ENCODE data around the gene RO60.
"Not testable (repeated sequence)": the region's sequence is repeated elsewhere in the genome, so short reads cannot be mapped to it uniquely, and the experiment has no call there.

The RO60 gene

GRCh38 chr1:193059282-193060114 is at the start of gene RO60, which contains the start of gene UCHL5:
Gene RO60 (plus strand): TSS chr1:193059612. CDS start chr1:193069055, 9,443 bp downstream.
Gene UCHL5 (minus strand): TSS chr1:193059360. CDS start chr1:193059260, 100 bp downstream.
- in situ Hi-C loops (cut with MboI; ENCODE audit: low pct_unique_long_range_greater_than_20kb, low sequenced_read_pairs) = no loop called here
- peak; percentile 99 for DNase-seq

- DNase-seq = no peak
- in situ Hi-C loops (cut with MboI; ENCODE audit: low pct_unique_long_range_greater_than_20kb, low sequenced_read_pairs) = loop anchor here (25.0 kb wide), 1 partner anchor 524 kb away; no protein-coding TSS in a partner anchor
Observed at GRCh38 chr1:193011406-193011805, 48.0 kb upstream of the RO60 start.

- in situ Hi-C loops (cut with MboI; ENCODE audit: low pct_unique_long_range_greater_than_20kb, low sequenced_read_pairs) = loop anchor here (25.0 kb wide), 1 partner anchor 526 kb away; no protein-coding TSS in a partner anchor
- no peak for DNase-seq
Observed at GRCh38 chr1:193013005-193013404, 46.4 kb upstream of the RO60 start.

- DNase-seq = no peak
- in situ Hi-C loops (cut with MboI; ENCODE audit: low pct_unique_long_range_greater_than_20kb, low sequenced_read_pairs) = loop anchor here (25.0 kb wide), 1 partner anchor 526 kb away; no protein-coding TSS in a partner anchor
Observed at GRCh38 chr1:193013707-193014106, 45.7 kb upstream of the RO60 start.

GRCh38 chr1:193014400-193014799 is 45.0 kb upstream of the RO60 start:
- DNase-seq = no peak
- in situ Hi-C loops (cut with MboI; ENCODE audit: low pct_unique_long_range_greater_than_20kb, low sequenced_read_pairs) = loop anchor here (25.0 kb wide), 1 partner anchor 527 kb away; no protein-coding TSS in a partner anchor

- no peak for DNase-seq
- in situ Hi-C loops (cut with MboI; ENCODE audit: low pct_unique_long_range_greater_than_20kb, low sequenced_read_pairs) = loop anchor here (25.0 kb wide), 1 partner anchor 529 kb away; no protein-coding TSS in a partner anchor
Observed at GRCh38 chr1:193016788-193017187, 42.6 kb upstream of the RO60 start.

- in situ Hi-C loops (cut with MboI; ENCODE audit: low pct_unique_long_range_greater_than_20kb, low sequenced_read_pairs) = loop anchor here (25.0 kb wide), 1 partner anchor 532 kb away; no protein-coding TSS in a partner anchor
- peak; percentile 45 for DNase-seq
Observed at GRCh38 chr1:193019442-193020026, 39.9 kb upstream of the RO60 start.

GRCh38 chr1:193025218-193025617 is 34.2 kb upstream of the RO60 start:
- DNase-seq = no peak
- in situ Hi-C loops (cut with MboI; ENCODE audit: low pct_unique_long_range_greater_than_20kb, low sequenced_read_pairs) = no loop called here

GRCh38 chr1:193030280-193030679 is 29.1 kb upstream of the RO60 start:
- no peak for DNase-seq
- in situ Hi-C loops (cut with MboI; ENCODE audit: low pct_unique_long_range_greater_than_20kb, low sequenced_read_pairs) = no loop called here

GRCh38 chr1:193031431-193031830 is 28.0 kb upstream of the RO60 start:
- in situ Hi-C loops (cut with MboI; ENCODE audit: low pct_unique_long_range_greater_than_20kb, low sequenced_read_pairs) = no loop called here
- DNase-seq = peak; percentile 19

GRCh38 chr1:193032643-193033427 is 26.6 kb upstream of the RO60 start:
- in situ Hi-C loops (cut with MboI; ENCODE audit: low pct_unique_long_range_greater_than_20kb, low sequenced_read_pairs); DNase-seq: not testable (repeated sequence)

GRCh38 chr1:193033610-193034009 is 25.8 kb upstream of the RO60 start:
- no peak for DNase-seq
- in situ Hi-C loops (cut with MboI; ENCODE audit: low pct_unique_long_range_greater_than_20kb, low sequenced_read_pairs) = no loop called here

- in situ Hi-C loops (cut with MboI; ENCODE audit: low pct_unique_long_range_greater_than_20kb, low sequenced_read_pairs) = no loop called here
- no peak for DNase-seq
Observed at GRCh38 chr1:193036337-193037047, 22.9 kb upstream of the RO60 start.

GRCh38 chr1:193040011-193040410 is 19.4 kb upstream of the RO60 start:
- in situ Hi-C loops (cut with MboI; ENCODE audit: low pct_unique_long_range_greater_than_20kb, low sequenced_read_pairs) = no loop called here

GRCh38 chr1:193042766-193043691 is 16.4 kb upstream of the RO60 start:
- in situ Hi-C loops (cut with MboI; ENCODE audit: low pct_unique_long_range_greater_than_20kb, low sequenced_read_pairs) = no loop called here
- DNase-seq = no peak

More at GRCh38 chr1:193040011-193040410, 19.4 kb upstream of the RO60 start:
- DNase-seq = no peak

GRCh38 chr1:193048913-193049312 is 10.5 kb upstream of the RO60 start:
- in situ Hi-C loops (cut with MboI; ENCODE audit: low pct_unique_long_range_greater_than_20kb, low sequenced_read_pairs); DNase-seq: not testable (repeated sequence)

- in situ Hi-C loops (cut with MboI; ENCODE audit: low pct_unique_long_range_greater_than_20kb, low sequenced_read_pairs) = no loop called here
- no peak for DNase-seq
Observed at GRCh38 chr1:193054169-193054675, 5.2 kb upstream of the RO60 start.
